SK-N-SH treated with all-trans-retinoic acid at 6 μM for 48 hours (cell line): Measurements from ENCODE around the gene KSR2.

ENCODE experiments used
- ATAC-seq: fragments of 200-7000 bp; cut with Tn5 transposase; 3 replicates; pipeline ENCODE4 v1.9.1; 2020; ENCODE audit warnings: mild to moderate bottlenecking, moderate library complexity
- ARNTL ChIP-seq: fragments of 450-650 bp; formaldehyde crosslinking; IDR thresholded peaks from 2 replicates; pipeline ENCODE4 v1.5.0; 2020; ENCODE audit warnings: low read depth, mild to moderate bottlenecking, moderate library complexity, borderline replicate concordance
- BACH2 ChIP-seq: fragments of 250-450 bp; sonication (Bioruptor Pico); IDR thresholded peaks from 2 replicates; pipeline ENCODE4 v1.9.0; 2021; ENCODE audit warnings: mild to moderate bottlenecking, borderline replicate concordance
- CSDC2 ChIP-seq: fragments of 250-450 bp; sonication (Bioruptor Pico); IDR thresholded peaks from 2 replicates; pipeline ENCODE4 v1.5.0; 2020; ENCODE audit warnings: mild to moderate bottlenecking, moderate library complexity
- ESRRG ChIP-seq: fragments of 250-450 bp; sonication (Bioruptor Pico); IDR thresholded peaks from 2 replicates; pipeline ENCODE4 v1.6.1; 2021; ENCODE audit warnings: mild to moderate bottlenecking
- ISL1 ChIP-seq: fragments of 250-450 bp; sonication (Bioruptor Pico); IDR thresholded peaks from 2 replicates; pipeline ENCODE4 v2.1.2; 2022; ENCODE audit warnings: mild to moderate bottlenecking, moderate library complexity
- RARB ChIP-seq: fragments of 250-450 bp; sonication (Bioruptor Pico); IDR thresholded peaks from 2 replicates; pipeline ENCODE4 v1.8.0; 2021; ENCODE audit warnings: mild to moderate bottlenecking, moderate library complexity
- SNAI2 ChIP-seq: fragments of 250-450 bp; sonication (Bioruptor Pico); IDR thresholded peaks from 2 replicates; pipeline ENCODE4 v1.5.0; 2020; ENCODE audit warnings: mild to moderate bottlenecking, moderate library complexity
- TCF4 ChIP-seq: fragments of 250-450 bp; sonication (Bioruptor Pico); IDR thresholded peaks from 2 replicates; pipeline ENCODE4 v1.8.0; 2021; ENCODE audit warnings: mild to moderate bottlenecking, moderate library complexity, borderline replicate concordance
- TOX ChIP-seq: fragments of 250-450 bp; sonication (Bioruptor Pico); IDR thresholded peaks from 2 replicates; pipeline ENCODE4 v1.8.0; 2021; ENCODE audit warnings: mild to moderate bottlenecking, moderate library complexity, borderline replicate concordance
- ZC3H10 ChIP-seq: fragments of 250-450 bp; sonication (Bioruptor Pico); IDR thresholded peaks from 2 replicates; pipeline ENCODE4 v1.5.1; 2021; ENCODE audit warnings: mild to moderate bottlenecking, moderate library complexity
- ZFP3 ChIP-seq: fragments of 250-450 bp; sonication (Bioruptor Pico); IDR thresholded peaks from 2 replicates; pipeline ENCODE4 v1.5.0; 2020; ENCODE audit warnings: mild to moderate bottlenecking, moderate library complexity
- ZFP30 ChIP-seq: fragments of 450-650 bp; formaldehyde crosslinking; IDR thresholded peaks from 2 replicates; pipeline ENCODE4 v1.5.0; 2022; ENCODE audit warnings: mild to moderate bottlenecking, moderate library complexity
- ZNF70 ChIP-seq: fragments of 450-650 bp; formaldehyde crosslinking; IDR thresholded peaks from 2 replicates; pipeline ENCODE4 v1.5.0; 2020; ENCODE audit warnings: mild to moderate bottlenecking, moderate library complexity
- ZNF8 ChIP-seq: fragments of 450-650 bp; formaldehyde crosslinking; IDR thresholded peaks from 2 replicates; pipeline ENCODE4 v1.5.0; 2020; ENCODE audit warnings: mild to moderate bottlenecking, moderate library complexity
- TF ChIP-seq, protein P1 (sequence below): fragments of 250-450 bp; sonication (Bioruptor Pico); IDR thresholded peaks from 2 replicates; pipeline ENCODE4 v1.5.0; 2020; ENCODE audit warnings: mild to moderate bottlenecking, moderate library complexity
- TF ChIP-seq, protein P2 (sequence below): fragments of 250-450 bp; sonication (Bioruptor Pico); IDR thresholded peaks from 2 replicates; pipeline ENCODE4 v1.5.1; 2021; ENCODE audit warnings: mild to moderate bottlenecking, moderate library complexity
- TF ChIP-seq, protein P3 (sequence below): fragments of 250-450 bp; sonication (Bioruptor Pico); IDR thresholded peaks from 2 replicates; pipeline ENCODE4 v1.5.1; 2020; ENCODE audit warnings: low read depth, mild to moderate bottlenecking, moderate library complexity

KSR2 gene

DNA sequence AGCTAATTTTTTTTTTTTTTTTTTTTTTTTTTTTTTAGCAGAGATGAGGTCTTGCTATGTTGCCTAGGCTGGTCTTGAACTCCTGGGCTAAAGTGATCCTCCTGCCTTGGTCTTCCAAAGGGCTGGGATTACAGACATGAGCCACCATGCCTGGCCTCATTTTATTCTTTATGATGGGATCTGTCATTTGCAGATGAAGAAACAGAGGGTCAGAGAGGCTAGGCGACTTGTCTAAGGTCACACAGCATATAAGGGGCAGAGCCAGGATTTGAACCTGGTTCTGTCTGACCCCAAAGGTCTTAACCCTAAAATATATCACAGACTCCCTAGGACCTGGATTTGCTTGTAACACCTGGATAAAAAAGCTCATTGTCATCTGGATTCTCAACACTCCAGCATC lies 282.6 kb downstream of the KSR2 start (continued):
- TF ChIP-seq, protein P1, sequence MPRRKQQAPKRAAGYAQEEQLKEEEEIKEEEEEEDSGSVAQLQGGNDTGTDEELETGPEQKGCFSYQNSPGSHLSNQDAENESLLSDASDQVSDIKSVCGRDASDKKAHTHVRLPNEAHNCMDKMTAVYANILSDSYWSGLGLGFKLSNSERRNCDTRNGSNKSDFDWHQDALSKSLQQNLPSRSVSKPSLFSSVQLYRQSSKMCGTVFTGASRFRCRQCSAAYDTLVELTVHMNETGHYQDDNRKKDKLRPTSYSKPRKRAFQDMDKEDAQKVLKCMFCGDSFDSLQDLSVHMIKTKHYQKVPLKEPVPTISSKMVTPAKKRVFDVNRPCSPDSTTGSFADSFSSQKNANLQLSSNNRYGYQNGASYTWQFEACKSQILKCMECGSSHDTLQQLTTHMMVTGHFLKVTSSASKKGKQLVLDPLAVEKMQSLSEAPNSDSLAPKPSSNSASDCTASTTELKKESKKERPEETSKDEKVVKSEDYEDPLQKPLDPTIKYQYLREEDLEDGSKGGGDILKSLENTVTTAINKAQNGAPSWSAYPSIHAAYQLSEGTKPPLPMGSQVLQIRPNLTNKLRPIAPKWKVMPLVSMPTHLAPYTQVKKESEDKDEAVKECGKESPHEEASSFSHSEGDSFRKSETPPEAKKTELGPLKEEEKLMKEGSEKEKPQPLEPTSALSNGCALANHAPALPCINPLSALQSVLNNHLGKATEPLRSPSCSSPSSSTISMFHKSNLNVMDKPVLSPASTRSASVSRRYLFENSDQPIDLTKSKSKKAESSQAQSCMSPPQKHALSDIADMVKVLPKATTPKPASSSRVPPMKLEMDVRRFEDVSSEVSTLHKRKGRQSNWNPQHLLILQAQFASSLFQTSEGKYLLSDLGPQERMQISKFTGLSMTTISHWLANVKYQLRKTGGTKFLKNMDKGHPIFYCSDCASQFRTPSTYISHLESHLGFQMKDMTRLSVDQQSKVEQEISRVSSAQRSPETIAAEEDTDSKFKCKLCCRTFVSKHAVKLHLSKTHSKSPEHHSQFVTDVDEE (CRISPR knock-in tag) = no peak
- TF ChIP-seq, all 23 proteins: peak for 0

DNA sequence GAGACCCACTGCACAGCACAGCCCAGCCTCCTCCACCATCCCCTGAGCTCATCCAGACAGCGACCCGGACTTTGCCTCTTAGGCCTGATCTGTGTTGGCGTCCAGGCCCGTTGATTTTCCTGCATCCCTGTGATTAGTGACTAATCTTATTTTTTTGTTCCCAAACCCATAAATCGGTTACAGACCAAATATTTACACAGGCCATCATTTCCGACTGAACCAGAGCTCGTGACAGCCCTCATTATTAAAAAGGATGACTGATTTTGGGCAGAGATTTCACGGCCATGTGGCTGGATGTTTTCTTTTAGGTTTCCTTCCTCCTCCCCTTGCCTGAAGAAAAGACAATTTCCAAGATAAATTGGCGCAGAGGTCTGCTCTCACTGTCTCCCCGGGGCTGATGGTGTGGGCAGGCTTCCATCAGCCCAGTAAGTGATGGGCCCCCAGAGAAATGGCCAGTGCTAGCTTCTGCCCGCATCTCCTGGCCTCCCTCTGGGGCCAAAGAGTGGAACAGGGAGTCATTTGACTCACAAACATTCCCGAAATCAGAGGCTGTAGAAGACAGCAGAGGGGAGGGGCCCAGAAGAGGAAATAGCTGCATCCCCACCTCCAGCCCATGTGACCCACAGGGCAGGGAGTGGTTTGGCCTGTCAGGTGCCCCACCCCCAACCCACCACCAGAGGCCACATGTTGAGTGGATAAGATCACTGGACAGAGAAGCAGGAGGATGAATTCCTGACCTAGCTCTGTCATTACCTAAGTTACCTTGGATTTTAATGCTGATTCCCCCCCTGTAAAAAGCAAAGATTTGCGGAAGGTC lies 283.5 kb downstream of the KSR2 start:
- TF ChIP-seq, protein P2, sequence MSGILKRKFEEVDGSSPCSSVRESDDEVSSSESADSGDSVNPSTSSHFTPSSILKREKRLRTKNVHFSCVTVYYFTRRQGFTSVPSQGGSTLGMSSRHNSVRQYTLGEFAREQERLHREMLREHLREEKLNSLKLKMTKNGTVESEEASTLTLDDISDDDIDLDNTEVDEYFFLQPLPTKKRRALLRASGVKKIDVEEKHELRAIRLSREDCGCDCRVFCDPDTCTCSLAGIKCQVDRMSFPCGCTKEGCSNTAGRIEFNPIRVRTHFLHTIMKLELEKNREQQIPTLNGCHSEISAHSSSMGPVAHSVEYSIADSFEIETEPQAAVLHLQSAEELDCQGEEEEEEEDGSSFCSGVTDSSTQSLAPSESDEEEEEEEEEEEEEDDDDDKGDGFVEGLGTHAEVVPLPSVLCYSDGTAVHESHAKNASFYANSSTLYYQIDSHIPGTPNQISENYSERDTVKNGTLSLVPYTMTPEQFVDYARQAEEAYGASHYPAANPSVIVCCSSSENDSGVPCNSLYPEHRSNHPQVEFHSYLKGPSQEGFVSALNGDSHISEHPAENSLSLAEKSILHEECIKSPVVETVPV (CRISPR knock-in tag) = peak; percentile 9; the same call in 1 of the 2 replicates
- TF ChIP-seq ISL1 (CRISPR knock-in tag) = peak; percentile 78
- TF ChIP-seq ARNTL (CRISPR knock-in tag) = no peak
- TF ChIP-seq, protein P1 (CRISPR knock-in tag) = peak; percentile 98
- no peak for TF ChIP-seq ESRRG (CRISPR knock-in tag)
- no peak for TF ChIP-seq ZNF8
- TF ChIP-seq ZFP3 (CRISPR knock-in tag) = peak; percentile 33; the same call in 1 of the 2 replicates
- TF ChIP-seq, protein P3, sequence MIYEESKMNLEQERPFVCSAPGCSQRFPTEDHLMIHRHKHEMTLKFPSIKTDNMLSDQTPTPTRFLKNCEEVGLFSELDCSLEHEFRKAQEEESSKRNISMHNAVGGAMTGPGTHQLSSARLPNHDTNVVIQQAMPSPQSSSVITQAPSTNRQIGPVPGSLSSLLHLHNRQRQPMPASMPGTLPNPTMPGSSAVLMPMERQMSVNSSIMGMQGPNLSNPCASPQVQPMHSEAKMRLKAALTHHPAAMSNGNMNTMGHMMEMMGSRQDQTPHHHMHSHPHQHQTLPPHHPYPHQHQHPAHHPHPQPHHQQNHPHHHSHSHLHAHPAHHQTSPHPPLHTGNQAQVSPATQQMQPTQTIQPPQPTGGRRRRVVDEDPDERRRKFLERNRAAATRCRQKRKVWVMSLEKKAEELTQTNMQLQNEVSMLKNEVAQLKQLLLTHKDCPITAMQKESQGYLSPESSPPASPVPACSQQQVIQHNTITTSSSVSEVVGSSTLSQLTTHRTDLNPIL (CRISPR knock-in tag) = peak; percentile 65
- 0 out of 2 replicates have a peak, but pooled peaks have one; percentile 33 for TF ChIP-seq ZNF70
- TF ChIP-seq TCF4 = peak; percentile 93
- no peak for TF ChIP-seq CSDC2 (CRISPR knock-in tag)
- ATAC-seq = peak; percentile 87

DNA sequence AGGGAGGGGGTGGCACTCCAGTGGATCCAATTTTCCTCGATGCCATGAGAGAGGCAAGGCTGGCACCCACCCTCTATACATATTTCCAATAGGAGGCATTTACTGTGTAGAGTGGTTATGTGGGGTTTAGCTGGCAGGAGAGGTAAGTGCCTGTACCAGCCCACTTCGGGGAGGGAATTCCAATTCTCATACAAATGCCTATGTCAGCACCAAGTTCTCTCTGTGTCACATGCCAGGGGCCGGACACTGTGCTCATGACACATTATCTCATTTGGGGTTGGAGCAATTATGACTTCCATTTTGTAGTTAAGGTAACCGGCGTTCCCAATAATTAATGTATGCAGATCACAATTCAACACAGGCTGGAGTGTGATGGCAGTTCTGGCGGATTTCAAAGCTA lies 284.3 kb downstream of the KSR2 start:
- TF ChIP-seq ZFP3 (CRISPR knock-in tag) = no peak
- TF ChIP-seq ISL1 (CRISPR knock-in tag) = no peak
- TF ChIP-seq, protein P2 (CRISPR knock-in tag) = no peak
- no peak for TF ChIP-seq ARNTL (CRISPR knock-in tag)
- TF ChIP-seq, protein P3 (CRISPR knock-in tag) = no peak
- TF ChIP-seq ZNF70 = no peak
- TF ChIP-seq SNAI2 = no peak
- TF ChIP-seq RARB (CRISPR knock-in tag) = no peak
- no peak for TF ChIP-seq ESRRG (CRISPR knock-in tag)
- no peak for TF ChIP-seq ZC3H10 (CRISPR knock-in tag)
- no peak for TF ChIP-seq ZFP30 (CRISPR knock-in tag)
- TF ChIP-seq, protein P1 (CRISPR knock-in tag) = no peak
- TF ChIP-seq TOX (CRISPR knock-in tag) = no peak
- TF ChIP-seq TCF4 = no peak
- TF ChIP-seq BACH2 (CRISPR knock-in tag) = no peak
- no peak for TF ChIP-seq CSDC2 (CRISPR knock-in tag)
- ATAC-seq = no peak
